Measurements from ENCODE around the gene TMEM184B.

DNA sequence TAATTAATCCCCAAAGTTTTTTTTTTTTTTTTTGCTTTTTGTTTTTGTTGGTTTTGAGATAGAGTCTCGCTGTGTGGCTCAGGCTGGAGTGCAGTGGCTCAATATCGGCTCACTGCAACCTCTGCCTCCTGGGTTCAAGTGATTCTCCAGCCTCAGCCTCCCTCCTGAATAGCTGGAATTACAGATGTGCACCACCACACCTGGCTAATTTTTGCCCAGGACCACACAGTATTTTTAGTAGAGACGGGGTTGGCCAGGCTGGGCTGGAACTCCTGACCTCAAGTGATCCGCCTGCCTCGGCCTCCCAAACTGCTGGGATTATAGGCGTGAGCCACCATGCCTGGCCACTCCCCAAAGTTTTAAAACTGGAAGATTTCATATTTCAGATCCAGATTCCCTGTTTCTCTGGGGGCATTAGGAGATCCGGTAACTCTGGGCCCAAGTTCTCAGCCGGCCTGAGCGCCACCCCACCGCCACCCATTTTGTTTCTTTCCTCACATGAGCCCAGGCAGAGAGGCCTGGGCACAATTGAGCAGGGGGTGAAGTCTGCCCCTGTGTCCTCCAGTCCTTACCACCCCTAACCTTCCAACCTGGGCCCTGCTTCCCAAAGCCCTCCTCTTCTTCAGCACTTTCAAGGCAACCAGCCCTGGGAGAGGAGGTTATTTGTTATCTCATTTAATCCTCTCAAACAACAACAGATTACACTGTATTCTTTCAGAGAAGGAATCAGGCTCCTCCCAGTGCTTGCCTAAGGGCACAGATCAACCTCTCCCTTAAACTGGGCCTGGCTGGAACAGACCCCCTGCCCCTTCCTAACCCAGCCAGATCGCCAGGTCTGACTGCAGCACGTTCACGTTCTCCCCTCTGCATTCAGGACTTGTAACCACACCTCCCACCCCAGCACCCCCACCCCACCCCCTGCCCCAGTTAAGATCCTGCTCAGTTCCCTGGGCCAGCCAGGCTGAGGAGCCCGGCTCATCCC, 46.3 kb upstream of the TMEM184B start:
- no peak for TF ChIP-seq CTCF (conservative IDR thresholded peaks at IDR 0.05)
- no peak for TF ChIP-seq ZFX (IDR thresholded peaks at IDR 0.05)
